Heart right ventricle (tissue), 16 donors: ENCODE measurements around the gene RGS12. TPM values are rescaled to one million over a fixed set of nuclear protein-coding genes. Genes with fewer than 3 reads are reported as not detected.

ENCODE experiments used
- ATAC-seq, 8 donors: fragments of 200-7000 bp; cut with Tn5 transposase; one replicate each; pipeline ENCODE4 v1.9.1; 2020; ENCODE audit warnings: mild to moderate bottlenecking in 8 of 8, moderate library complexity in 8 of 8, moderate number of reproducible peaks in 1 of 8
- DNase-seq, 2 donors: peaks; one replicate each; pipeline ENCODE4 v3.0.0-alpha.2; 2020
- H3K27ac ChIP-seq, 10 donors: fragments of 200-600 bp; sonication (generic) in 2 of 10; one replicate each; pipeline versions ENCODE4 v1.5.0 to v1.8.0; 2020 to 2022; ENCODE audit warnings: mild to moderate bottlenecking in 3 of 10
- H3K27me3 ChIP-seq, 7 donors: fragments of 200-600 bp; one replicate each; pipeline ENCODE4 v1.8.0; 2021 to 2022; ENCODE audit warnings: mild to moderate bottlenecking in 2 of 7
- H3K36me3 ChIP-seq, 9 donors: fragments of 200-600 bp; sonication (generic) in 1 of 9; one replicate each; pipeline versions ENCODE4 v1.5.0 to v1.8.0; 2020 to 2022; ENCODE audit warnings: mild to moderate bottlenecking in 2 of 9
- H3K4me1 ChIP-seq, 9 donors: fragments of 200-600 bp; sonication (generic) in 1 of 9; one replicate each; pipeline versions ENCODE4 v1.5.0 to v1.8.0; 2020 to 2022; ENCODE audit warnings: mild to moderate bottlenecking in 4 of 9
- H3K4me3 ChIP-seq, 10 donors: fragments of 200-600 bp; sonication (generic) in 2 of 10; one replicate each; pipeline versions ENCODE4 v1.5.0 to v1.8.0; 2020 to 2022; ENCODE audit warnings: mild to moderate bottlenecking in 7 of 10, moderate library complexity in 2 of 10
- H3K9me3 ChIP-seq, 11 donors: fragments of 200-600 bp in 10 of 11; sonication (generic) in 2 of 11; one replicate each; pipeline versions ENCODE4 v1.5.0 to v1.8.0; 2013 to 2022; ENCODE audit warnings: mild to moderate bottlenecking in 2 of 11, control low read depth in 1 of 11, moderate library complexity in 1 of 11
- WGBS, 2 donors: extraction: QIAGEN DNeasy Blood & Tissue Kit; methylation state at CpG; one replicate each; pipeline ENCODE4 v1.1.7; 2013; ENCODE audit warnings: inconsistent platforms in 1 of 2; 5-methylcytosine and 5-hydroxymethylcytosine counted together
- intact Hi-C, 10 donors: fragments of 100-400 bp; cut with DNase I; formaldehyde crosslinking; loops; one replicate each; pipeline versions ENCODE4 v1.11.1 to v1.14.2; 2022
- polyA plus RNA-seq, 2 donors: library from polyadenylated mRNA; stranded (reverse); fragments of 200-250 nt; gene quantifications; one replicate each; pipeline ENCODE4 v1.2.3, GENCODE V29; 2013
- total RNA-seq, 10 donors: library from RNA; stranded (reverse); fragmentation: NEBNext Ultra II Directional in 3 of 10; extraction: Animal tissue kit (Norgen Biotek cat#: 25700) in 3 of 10; gene quantifications; one replicate each; pipeline versions ENCODE4 v1.2.1 to v1.2.4, GENCODE V29; 2021 to 2023
- TF ChIP-seq, protein P1 (sequence below), 9 donors: fragments of 200-600 bp; sonication (generic) in 2 of 9; IDR thresholded peaks; one replicate each; pipeline versions ENCODE4 v1.5.0 to v1.8.0; 2021 to 2022; ENCODE audit warnings: antibody characterized with exemption in 9 of 9, mild to moderate bottlenecking in 5 of 9, moderate library complexity in 1 of 9
- donor health status: Arrhythmogenic right ventricular cardiomyopathy.
- donor health status: ischemic (EF 13 %, LVEDD 7.1; RV severe dilation, severe dysfunction).
- donor health status: healthy with polysubstance abuse.
- donor health status: DM: no; HTN: yes; CAD: no.
- donor health status: DM: no; HTN: no; CAD: no.
- donor health status: ischemic (EF 25% LVEDD 6.9; RV normal size, moderate dysfunction).
- donor health status: ischemic (EF 25% LVEDD 5.7; RV mildly dilated, moderate dysfunction).
- donor health status: healthy.
- donor health status: DM: yes; HTN: yes; CAD: no.
- donor health status: Ischemic cardiomyopathy.
- donor health status: ischemic (EF 35%, LVEDD 5.7; RV mildly dilated, moderate dysfunction).
- donor health status: nonischemic (EF 11% LVEDD 7.7; RV severe dilation, severe dysfunction).
- donor health status: DM: yes; HTN: yes; CAD: no.
- donor health status: PGD.
- donor health status: ischemic (EF 29% LVEDD 5.4; RV normal size, mild dysfunction).
- donor health status: nonischemic (EF 23%, LVEDD 6.1; RV moderate dilation, normal function).

The RGS12 gene
- total and polyA plus RNA-seq, 12 donors = 9.7 to 24.4 (median 13.1) TPM

- Histone ChIP-seq H3K4me3 (no peak overlapping the region), H3K27ac (no peak overlapping the region), H3K36me3 (no peaks in the 10 kb centered on the region), H3K9me3 (no peaks in the 10 kb centered on the region), H3K4me1 (peaks cover 0 to 44% (median 17%) of the 10 kb centered on the region in 9 donors), H3K27me3 (no peaks in the 10 kb centered on the region)
- WGBS, 2 donors = 73 to 78% methylated on average over 3 of the region's 3 CpGs
- TF ChIP-seq, protein P1, sequence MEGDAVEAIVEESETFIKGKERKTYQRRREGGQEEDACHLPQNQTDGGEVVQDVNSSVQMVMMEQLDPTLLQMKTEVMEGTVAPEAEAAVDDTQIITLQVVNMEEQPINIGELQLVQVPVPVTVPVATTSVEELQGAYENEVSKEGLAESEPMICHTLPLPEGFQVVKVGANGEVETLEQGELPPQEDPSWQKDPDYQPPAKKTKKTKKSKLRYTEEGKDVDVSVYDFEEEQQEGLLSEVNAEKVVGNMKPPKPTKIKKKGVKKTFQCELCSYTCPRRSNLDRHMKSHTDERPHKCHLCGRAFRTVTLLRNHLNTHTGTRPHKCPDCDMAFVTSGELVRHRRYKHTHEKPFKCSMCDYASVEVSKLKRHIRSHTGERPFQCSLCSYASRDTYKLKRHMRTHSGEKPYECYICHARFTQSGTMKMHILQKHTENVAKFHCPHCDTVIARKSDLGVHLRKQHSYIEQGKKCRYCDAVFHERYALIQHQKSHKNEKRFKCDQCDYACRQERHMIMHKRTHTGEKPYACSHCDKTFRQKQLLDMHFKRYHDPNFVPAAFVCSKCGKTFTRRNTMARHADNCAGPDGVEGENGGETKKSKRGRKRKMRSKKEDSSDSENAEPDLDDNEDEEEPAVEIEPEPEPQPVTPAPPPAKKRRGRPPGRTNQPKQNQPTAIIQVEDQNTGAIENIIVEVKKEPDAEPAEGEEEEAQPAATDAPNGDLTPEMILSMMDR (IDR thresholded peaks at IDR 0.05) = no peak
- ATAC-seq (no peak), DNase-seq (no peak)
- intact Hi-C loops = loop anchor here in 2 of 10 donors (10.0 kb wide), 2 partner anchors 135 to 215 kb away; no protein-coding TSS in a partner anchor
These were observed 37.1 kb downstream of the RGS12 start for GRCh38 chr4:3329887-3330286.

- H3K36me3 ChIP-seq = no peaks in the 10 kb centered on the region
- H3K27ac ChIP-seq = peak overlapping the region in 4 of 10 donors; percentile 41 to 86 (median 78)
- TF ChIP-seq, protein P1 (IDR thresholded peaks at IDR 0.05) = no peak
- DNase-seq (no peak), ATAC-seq (peak in 4 of 8 donors; percentile 35 to 59 (median 46))
- no peak overlapping the region for H3K4me3 ChIP-seq
- H3K27me3 ChIP-seq = no peaks in the 10 kb centered on the region
- WGBS, 2 donors = 82 to 85% methylated on average over 5 of the region's 5 CpGs
- no peaks in the 10 kb centered on the region for H3K9me3 ChIP-seq
- intact Hi-C loops = loop anchor here in 2 of 10 donors (10.0 kb wide), 2 partner anchors 136 to 216 kb away; no protein-coding TSS in a partner anchor
- peaks cover 0 to 51% (median 22%) of the 10 kb centered on the region in 9 donors for H3K4me1 ChIP-seq
These were observed 37.9 kb downstream of the RGS12 start for GRCh38 chr4:3330707-3331106.

DNA sequence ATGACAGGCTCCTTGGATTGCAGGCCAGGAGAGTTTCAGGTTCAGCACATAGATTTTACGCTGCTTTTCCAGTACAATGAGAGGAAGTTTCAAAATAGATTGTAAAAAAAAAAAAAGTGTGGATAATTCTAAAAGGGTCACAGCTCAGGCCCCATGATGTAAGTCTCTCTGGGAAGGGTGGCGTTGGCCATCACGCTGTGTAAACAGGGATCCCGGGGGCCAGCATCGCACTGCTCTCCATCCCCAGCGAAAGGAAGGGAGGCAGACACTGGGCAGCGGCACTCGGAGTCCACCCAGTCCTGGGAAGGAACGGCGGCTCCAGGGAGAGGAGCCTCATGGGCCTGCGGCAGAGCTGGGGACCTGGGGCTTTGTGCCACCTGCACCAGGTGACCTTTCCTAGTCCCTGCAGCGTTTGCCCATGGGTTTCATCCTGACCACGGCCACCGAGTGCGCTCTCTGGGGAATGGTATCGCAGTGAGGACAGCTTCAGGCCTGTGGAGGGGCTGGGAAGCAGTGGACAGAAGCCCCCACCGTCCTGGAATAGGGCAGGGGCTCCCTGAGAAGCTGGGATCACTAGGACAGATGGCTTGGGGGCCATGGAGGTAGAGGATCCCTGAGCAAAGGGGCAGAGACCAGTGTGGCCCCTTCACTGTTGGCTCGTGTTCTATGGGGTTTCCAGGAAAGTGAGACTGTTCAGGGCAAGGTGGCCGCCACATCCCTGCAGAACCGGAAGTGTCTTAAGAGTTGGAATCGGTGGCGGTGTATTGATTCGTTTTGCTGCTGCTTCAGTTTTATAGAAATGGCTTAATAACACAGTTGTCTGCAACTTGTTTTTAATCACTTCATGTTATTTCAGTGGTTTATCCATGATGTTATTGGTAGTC is 38.9 kb downstream of the RGS12 start:
- Histone ChIP-seq H3K9me3 (no peaks in the 10 kb centered on the region), H3K27ac (peak overlapping the region in 9 of 10 donors; percentile 50 to 86 (median 72)), H3K27me3 (no peaks in the 10 kb centered on the region), H3K36me3 (no peaks in the 10 kb centered on the region), H3K4me1 (peaks cover 0 to 57% (median 22%) of the 10 kb centered on the region in 9 donors), H3K4me3 (peak overlapping the region in 5 of 10 donors; percentile 5 to 35 (median 28))
- WGBS, 2 donors = 67 to 79% methylated on average over 23 of the region's 23 CpGs
- intact Hi-C loops = loop anchor here in 2 of 10 donors (10.0 kb wide), 2 partner anchors 137 to 217 kb away; no protein-coding TSS in a partner anchor
- DNase-seq (peak in 1 of 2 donors; percentile 53), ATAC-seq (peak; percentile 61 to 92 (median 86))
- TF ChIP-seq, protein P1 (IDR thresholded peaks at IDR 0.05) = no peak

GRCh38 chr4:3332498-3332897 is 39.7 kb downstream of the RGS12 start:
- Histone ChIP-seq H3K27ac (peak overlapping the region in 4 of 10 donors; percentile 80 to 86 (median 83)), H3K4me1 (peaks cover 0 to 57% (median 22%) of the 10 kb centered on the region in 9 donors)

More at GRCh38 chr4:3332498-3332897, 39.7 kb downstream of the RGS12 start:
- H3K9me3 ChIP-seq = no peaks in the 10 kb centered on the region
- 87 to 94% methylated on average over 9 of the region's 9 CpGs for WGBS, 2 donors
- TF ChIP-seq, protein P1 (IDR thresholded peaks at IDR 0.05) = no peak
- no peak for DNase-seq
- no peaks in the 10 kb centered on the region for H3K27me3 ChIP-seq
- intact Hi-C loops = loop anchor here in 2 of 10 donors (10.0 kb wide), 2 partner anchors 138 to 218 kb away; no protein-coding TSS in a partner anchor
- H3K4me3 ChIP-seq = peak overlapping the region in 1 of 10 donors; percentile 30
- ATAC-seq = no peak
- no peaks in the 10 kb centered on the region for H3K36me3 ChIP-seq
